ENCODE data around the gene C2CD4C. TPM values are rescaled to one million over a fixed set of nuclear protein-coding genes. Genes with fewer than 3 reads are reported as not detected.
"Not testable (repeated sequence)": the region's sequence is repeated elsewhere in the genome, so short reads cannot be mapped to it uniquely, and the experiment has no call there.

Gene C2CD4C
- total and polyA plus RNA-seq, 2 donors (not counting 3 experiments of a cell fraction or from before 2014, with no cell fraction given): 0.25 to 0.38 TPM

GRCh38 chr19:386189-386588, 22.8 kb downstream of the C2CD4C start:
- POLR2A ChIA-PET; DNase-seq (ENCODE audit: low read depth, low spot score); H3K79me2 ChIP-seq (ENCODE audit: control insufficient read depth, insufficient read depth, low read length); dilution Hi-C loops (cut with MboI; ENCODE audit: extremely low pct_ligation_motif_present, low sequenced_read_pairs); FAIRE-seq; H3K4me3 ChIP-seq (replicated peaks in 1 of 3; ENCODE audit: insufficient read depth in 1 of 3, low read depth in 1 of 3, low read length in 3 of 3); H3K27ac ChIP-seq (ENCODE audit: insufficient read depth, low read depth, low read length); BruUV-seq (replicated peaks); H3K36me3 ChIP-seq (ENCODE audit: control insufficient read depth in 2 of 2, extremely low read depth in 1 of 2, insufficient read depth in 2 of 2, low read length in 2 of 2); CTCF ChIA-PET; H3K4me2 ChIP-seq (ENCODE audit: insufficient read depth, low read length); H3K9me3 ChIP-seq (replicated peaks; ENCODE audit: control insufficient read depth, insufficient read depth, low read length); H3K9me1 ChIP-seq (replicated peaks; ENCODE audit: control insufficient read depth, extremely low read depth, insufficient read depth, low read length); H4K20me1 ChIP-seq (replicated peaks; ENCODE audit: control insufficient read depth, extremely low read depth, insufficient read depth, low read length); H3K9ac ChIP-seq (replicated peaks; ENCODE audit: extremely low read depth, insufficient read depth, low read length); H2AFZ ChIP-seq (ENCODE audit: low read depth, low read length); H3K4me1 ChIP-seq (ENCODE audit: control insufficient read depth, extremely low read depth, insufficient read depth, low read length): not testable (repeated sequence)
- intact Hi-C loops (cut with micrococcal nuclease): loop anchor here (10.0 kb wide), 1 partner anchor 99 kb away; no protein-coding TSS in a partner anchor
- H3K27me3 ChIP-seq (ENCODE audit: control insufficient read depth in 2 of 2, insufficient read depth in 2 of 2, low read length in 2 of 2): peaks cover 2 to 15% of the 10 kb centered on the region in 2 experiments

GRCh38 chr19:384799-385169, 24.2 kb downstream of the C2CD4C start:
- Histone ChIP-seq H3K27me3 (ENCODE audit: control insufficient read depth in 2 of 2, insufficient read depth in 2 of 2, low read length in 2 of 2) (peaks cover 2 to 15% of the 10 kb centered on the region in 2 experiments), H2AFZ (ENCODE audit: low read depth, low read length) (no peak overlapping the region), H3K4me2 (ENCODE audit: insufficient read depth, low read length) (no peak overlapping the region), H3K36me3 (ENCODE audit: control insufficient read depth in 2 of 2, extremely low read depth in 1 of 2, insufficient read depth in 2 of 2, low read length in 2 of 2) (no peaks in the 10 kb centered on the region), H3K4me1 (ENCODE audit: control insufficient read depth, extremely low read depth, insufficient read depth, low read length) (no peaks in the 10 kb centered on the region), H4K20me1 (replicated peaks; ENCODE audit: control insufficient read depth, extremely low read depth, insufficient read depth, low read length) (no peaks in the 10 kb centered on the region), H3K4me3 (replicated peaks in 1 of 3; ENCODE audit: insufficient read depth in 1 of 3, low read depth in 1 of 3, low read length in 3 of 3) (no peak overlapping the region), H3K9me3 (replicated peaks; ENCODE audit: control insufficient read depth, insufficient read depth, low read length) (no peaks in the 10 kb centered on the region), H3K9ac (replicated peaks; ENCODE audit: extremely low read depth, insufficient read depth, low read length) (no peak overlapping the region), H3K79me2 (ENCODE audit: control insufficient read depth, insufficient read depth, low read length) (no peaks in the 10 kb centered on the region), H3K27ac (ENCODE audit: insufficient read depth, low read depth, low read length) (no peak overlapping the region), H3K9me1 (replicated peaks; ENCODE audit: control insufficient read depth, extremely low read depth, insufficient read depth, low read length) (no peaks in the 10 kb centered on the region)
- DNase-seq (ENCODE audit: low read depth, low spot score) (no peak), FAIRE-seq (no peak)
- CTCF ChIA-PET: interaction anchor here (0.9 to 2.2 kb wide), 3 partner anchors 93 to 126 kb away, joined by 3 to 20 read pairs (median 12); partner anchors contain the start of gene TPGS1
- dilution Hi-C loops (cut with MboI; ENCODE audit: extremely low pct_ligation_motif_present, low sequenced_read_pairs) (no loop called here), intact Hi-C loops (cut with micrococcal nuclease) (loop anchor here (1.0 to 10.0 kb wide), 2 partner anchors 100 to 122 kb away; no protein-coding TSS in a partner anchor)
- TF ChIP-seq FOS (IDR thresholded peaks at IDR 0.05; ENCODE audit: borderline replicate concordance, insufficient read depth, low read length) (no peak), JUN (IDR thresholded peaks at IDR 0.05; ENCODE audit: borderline replicate concordance, insufficient read depth, insufficient read length, low read depth) (no peak), MYC (IDR thresholded peaks at IDR 0.05; ENCODE audit: low read depth, low read length) (no peak), GATA2 (IDR thresholded peaks at IDR 0.05; ENCODE audit: insufficient read depth, insufficient read length, low read depth, low read length) (no peak), POLR2A (IDR thresholded peaks at IDR 0.05; ENCODE audit: low read depth, low read length) (no peak), CTCF (IDR thresholded peaks at IDR 0.05; ENCODE audit: extremely low read depth in 1 of 2, insufficient read depth in 1 of 2, low read depth in 1 of 2, low read length in 2 of 2) (no peak), MAX (IDR thresholded peaks at IDR 0.05; ENCODE audit: insufficient read depth, insufficient read length) (no peak), EZH2 (IDR thresholded peaks at IDR 0.05; ENCODE audit: borderline replicate concordance, low read depth, low read length, severe bottlenecking) (no peak), POLR2AphosphoS5 (IDR thresholded peaks at IDR 0.05; ENCODE audit: insufficient read depth, low read depth, low read length) (no peak)
- POLR2A ChIA-PET: no interaction called here
- BruUV-seq (replicated peaks): no TSS peak

All from endothelial cell of umbilical vein (primary cell).